Nucleus accumbens (tissue), 56 donors: ENCODE data around the gene CERK.

Experiments
- DNase-seq, 56 donors: peaks; one replicate each; lab custom pipeline; 2025; lab: John Stamatoyannopoulos, UW

CERK gene

GRCh38 chr22:46682011-46682731 is 55.9 kb downstream of the CERK start:
- no peak for DNase-seq

GRCh38 chr22:46681010-46681409 is 57.0 kb downstream of the CERK start:
- no peak for DNase-seq

GRCh38 chr22:46679706-46680269 is 58.3 kb downstream of the CERK start:
- DNase-seq = no peak

- DNase-seq = no peak
These were observed 59.0 kb downstream of the CERK start for GRCh38 chr22:46678785-46679700.

GRCh38 chr22:46678003-46678657 is 59.9 kb downstream of the CERK start:
- DNase-seq = no peak

GRCh38 chr22:46677323-46678002 is 60.6 kb downstream of the CERK start:
- no peak for DNase-seq

- no peak for DNase-seq
These were observed 61.2 kb downstream of the CERK start for GRCh38 chr22:46676881-46677280.

- no peak for DNase-seq
These were observed 61.6 kb downstream of the CERK start for GRCh38 chr22:46676479-46676878.

GRCh38 chr22:46675938-46676337 is 62.1 kb downstream of the CERK start:
- no peak for DNase-seq

GRCh38 chr22:46675479-46675878 is 62.6 kb downstream of the CERK start:
- DNase-seq = no peak

GRCh38 chr22:46674906-46675305 is 63.1 kb downstream of the CERK start:
- no peak for DNase-seq

GRCh38 chr22:46674367-46674781 is 63.7 kb downstream of the CERK start:
- DNase-seq = peak in 13 of 56 donors; percentile 6 to 53 (median 31)

GRCh38 chr22:46673662-46674236 is 64.3 kb downstream of the CERK start:
- no peak for DNase-seq

- DNase-seq = no peak
These were observed 64.8 kb downstream of the CERK start for GRCh38 chr22:46673205-46673604.

GRCh38 chr22:46672731-46673130 is 65.3 kb downstream of the CERK start:
- DNase-seq = no peak

- no peak for DNase-seq
These were observed 66.1 kb downstream of the CERK start for GRCh38 chr22:46671824-46672432.

- DNase-seq = no peak
These were observed 68.9 kb downstream of the CERK start for GRCh38 chr22:46669201-46669600.

- no peak for DNase-seq
These were observed 69.9 kb downstream of the CERK start for GRCh38 chr22:46668116-46668515.

- DNase-seq = no peak
These were observed 70.8 kb downstream of the CERK start for GRCh38 chr22:46667245-46667623.
